Astrocyte (in vitro differentiated cells and primary cell): ENCODE results near the gene C6orf141. TPM values are rescaled to one million over a fixed set of nuclear protein-coding genes. Genes with fewer than 3 reads are reported as not detected.

Experiments used
- DNase-seq: peaks from one replicate; pipeline ENCODE4 v3.0.0-alpha.2; 2010; ENCODE audit warnings: low read depth
- FAIRE-seq: peaks from 2 replicates; lab custom pipeline; 2011; peaks lifted over from hg19 to GRCh38; lab: Jason Lieb, UNC
- H2AFZ ChIP-seq: 2 replicates; pipeline ENCODE4 v1.6.0; 2012; ENCODE audit warnings: low read depth, low read length, inconsistent platforms
- H3K27ac ChIP-seq: 2 replicates; pipeline ENCODE4 v1.5.1; 2011; ENCODE audit warnings: low read depth, low read length, inconsistent platforms
- H3K27me3 ChIP-seq: 2 replicates; pipeline ENCODE4 v1.6.0; 2011; ENCODE audit warnings: low read length, inconsistent platforms; ENCODE audit not compliant: insufficient read depth
- H3K36me3 ChIP-seq: 2 replicates; pipeline ENCODE4 v1.5.1; 2011; ENCODE audit warnings: low read length, inconsistent platforms; ENCODE audit not compliant: insufficient read depth
- H3K4me1 ChIP-seq: 2 replicates; pipeline ENCODE4 v1.5.1; 2011; ENCODE audit warnings: low read length, inconsistent platforms; ENCODE audit not compliant: insufficient read depth
- H3K4me2 ChIP-seq: 2 replicates; pipeline ENCODE4 v1.6.0; 2012; ENCODE audit warnings: low read length, inconsistent platforms
- H3K4me3 ChIP-seq: 2 replicates; pipeline ENCODE4 v1.5.1; 2011; ENCODE audit warnings: low read depth, mild to moderate bottlenecking, low read length, inconsistent platforms; ENCODE audit not compliant: insufficient read depth
- H3K79me2 ChIP-seq: 2 replicates; pipeline ENCODE4 v1.6.0; 2012; ENCODE audit warnings: mild to moderate bottlenecking, low read length, inconsistent platforms; ENCODE audit not compliant: insufficient read depth
- H3K9ac ChIP-seq: 2 replicates; pipeline ENCODE4 v1.6.0; 2012; ENCODE audit warnings: mild to moderate bottlenecking, low read length, inconsistent platforms
- H3K9me3 ChIP-seq: 2 replicates; pipeline ENCODE4 v1.5.1; 2012; ENCODE audit warnings: low read depth, mild to moderate bottlenecking, low read length, inconsistent platforms; ENCODE audit not compliant: insufficient read depth
- H4K20me1 ChIP-seq: 2 replicates; pipeline ENCODE4 v1.6.0; 2012; ENCODE audit warnings: low read length, inconsistent platforms; ENCODE audit not compliant: insufficient read depth
- H3K27ac Mint-ChIP-seq: one replicate; pipeline ENCODE4 v1.8.0; 2021; ENCODE audit warnings: mild to moderate bottlenecking, mixed read lengths; ENCODE audit not compliant: unreplicated experiment
- H3K27me3 Mint-ChIP-seq: one replicate; pipeline ENCODE4 v1.8.0; 2021; ENCODE audit warnings: low read depth, mixed read lengths; ENCODE audit not compliant: unreplicated experiment
- H3K36me3 Mint-ChIP-seq: one replicate; pipeline ENCODE4 v1.8.0; 2021; ENCODE audit warnings: low read depth, mixed read lengths; ENCODE audit not compliant: unreplicated experiment
- H3K4me1 Mint-ChIP-seq: one replicate; pipeline ENCODE4 v1.8.0; 2021; ENCODE audit warnings: low read depth, mixed read lengths; ENCODE audit not compliant: unreplicated experiment
- H3K4me3 Mint-ChIP-seq: one replicate; pipeline ENCODE4 v1.8.0; 2021; ENCODE audit warnings: mild to moderate bottlenecking, moderate library complexity, mixed read lengths; ENCODE audit not compliant: unreplicated experiment
- H3K9me3 Mint-ChIP-seq: one replicate; pipeline ENCODE4 v1.8.0; 2021; ENCODE audit warnings: mild to moderate bottlenecking, mixed read lengths; ENCODE audit not compliant: unreplicated experiment
- CTCF ChIP-seq: IDR thresholded peaks from 2 replicates; pipeline ENCODE4 v1.5.1; 2011; ENCODE audit warnings: low read depth, mild to moderate bottlenecking, inconsistent platforms, low read length, moderate library complexity; ENCODE audit not compliant: insufficient read depth
- EZH2 ChIP-seq: IDR thresholded peaks from 2 replicates; pipeline ENCODE4 v1.6.1; 2012; ENCODE audit warnings: mild to moderate bottlenecking, low read length, inconsistent platforms; ENCODE audit not compliant: insufficient read depth
- total RNA-seq: library from RNA; stranded (reverse); gene quantifications from 2 replicates; pipeline ENCODE4 v1.2.1, GENCODE V29; 2021

C6orf141 gene
- total RNA-seq, 1 donor from 2014 or later = 4.6 TPM

GRCh38 chr6:49516147-49516505, 34.3 kb upstream of the C6orf141 start:
- Mint-ChIP-seq H3K36me3 (no peaks in the 10 kb centered on the region), H3K4me3 (no peak overlapping the region), H3K4me1 (no peaks in the 10 kb centered on the region), H3K9me3 (no peaks in the 10 kb centered on the region), H3K27me3 (no peaks in the 10 kb centered on the region), H3K27ac (no peak overlapping the region)
- Histone ChIP-seq H3K4me1 (no peaks in the 10 kb centered on the region), H3K9ac (no peak overlapping the region), H4K20me1 (no peaks in the 10 kb centered on the region), H3K79me2 (no peaks in the 10 kb centered on the region), H3K4me2 (no peak overlapping the region), H3K36me3 (no peaks in the 10 kb centered on the region), H3K4me3 (no peak overlapping the region), H2AFZ (no peak overlapping the region), H3K27ac (no peak overlapping the region), H3K9me3 (no peaks in the 10 kb centered on the region), H3K27me3 (no peaks in the 10 kb centered on the region)
- FAIRE-seq = no peak
- DNase-seq = no peak
- no peak for TF ChIP-seq CTCF
- TF ChIP-seq EZH2 = no peak

GRCh38 chr6:49517919-49518318, 32.5 kb upstream of the C6orf141 start:
- H3K27ac Mint-ChIP-seq = no peak overlapping the region
- H3K4me2 ChIP-seq = no peak overlapping the region
- no peaks in the 10 kb centered on the region for H3K36me3 Mint-ChIP-seq
- no peak overlapping the region for H3K27ac ChIP-seq
- no peaks in the 10 kb centered on the region for H3K27me3 Mint-ChIP-seq
- DNase-seq (no peak), FAIRE-seq (no peak)
- H3K9ac ChIP-seq = no peak overlapping the region
- H3K4me3 Mint-ChIP-seq = no peak overlapping the region
- no peaks in the 10 kb centered on the region for H3K4me1 Mint-ChIP-seq
- H4K20me1 ChIP-seq = no peaks in the 10 kb centered on the region
- H3K36me3 ChIP-seq = no peaks in the 10 kb centered on the region
- H3K4me1 ChIP-seq = no peaks in the 10 kb centered on the region
- H3K9me3 ChIP-seq = no peaks in the 10 kb centered on the region
- no peaks in the 10 kb centered on the region for H3K79me2 ChIP-seq
- H2AFZ ChIP-seq = no peak overlapping the region
- no peak overlapping the region for H3K4me3 ChIP-seq
- no peak for TF ChIP-seq EZH2
- no peak for TF ChIP-seq CTCF
- H3K9me3 Mint-ChIP-seq = no peaks in the 10 kb centered on the region
- H3K27me3 ChIP-seq = no peaks in the 10 kb centered on the region

GRCh38 chr6:49519660-49520059, 30.8 kb upstream of the C6orf141 start:
- Histone ChIP-seq H2AFZ (no peak overlapping the region), H3K9me3 (no peaks in the 10 kb centered on the region)

More at GRCh38 chr6:49519660-49520059, 30.8 kb upstream of the C6orf141 start:
- no peak overlapping the region for H3K4me3 Mint-ChIP-seq
- H3K4me1 ChIP-seq = no peaks in the 10 kb centered on the region
- H3K4me3 ChIP-seq = no peak overlapping the region
- H3K27ac ChIP-seq = no peak overlapping the region
- no peak overlapping the region for H3K27ac Mint-ChIP-seq
- FAIRE-seq (no peak), DNase-seq (no peak)
- no peak overlapping the region for H3K9ac ChIP-seq
- H3K4me1 Mint-ChIP-seq = no peaks in the 10 kb centered on the region
- TF ChIP-seq EZH2 = no peak
- TF ChIP-seq CTCF = no peak
- no peak overlapping the region for H3K4me2 ChIP-seq
- no peaks in the 10 kb centered on the region for H3K9me3 Mint-ChIP-seq
- H3K79me2 ChIP-seq = no peaks in the 10 kb centered on the region
- H3K36me3 ChIP-seq = no peaks in the 10 kb centered on the region
- no peaks in the 10 kb centered on the region for H4K20me1 ChIP-seq
- H3K36me3 Mint-ChIP-seq = no peaks in the 10 kb centered on the region
- H3K27me3 Mint-ChIP-seq = no peaks in the 10 kb centered on the region
- no peaks in the 10 kb centered on the region for H3K27me3 ChIP-seq
